OCI-LY3 (cell line): ENCODE results near the gene FAM110D.

Source experiments
- H2AFZ ChIP-seq: fragments of 200-600, 300-600 bp; shearing (Covaris generic); 2 replicates; pipeline ENCODE4 v1.6.0; 2014; ENCODE audit warnings: antibody characterized with exemption, low read depth, low read length
- H3K27ac ChIP-seq: fragments of 200-600, 300-600 bp; sonication (generic); 2 replicates; pipeline ENCODE4 v1.5.1; 2014; ENCODE audit warnings: mild to moderate bottlenecking, low read length, moderate library complexity, mixed read lengths
- H3K27me3 ChIP-seq: fragments of 200-600, 300-600 bp; sonication (generic); 2 replicates; pipeline ENCODE4 v1.6.1; 2014; ENCODE audit warnings: low read depth, low read length, mixed read lengths
- H3K36me3 ChIP-seq: fragments of 200-600, 300-600 bp; sonication (generic); replicated peaks from 2 replicates; pipeline ENCODE3; 2014; ENCODE audit warnings: low read depth, low read length, mixed read lengths
- H3K4me1 ChIP-seq: fragments of 300-600, 200-600 bp; sonication (generic); 2 replicates; pipeline ENCODE4 v1.6.1; 2014; ENCODE audit warnings: low read length, mixed read lengths
- H3K4me2 ChIP-seq: fragments of 200-600, 300-600 bp; sonication (generic); 2 replicates; pipeline ENCODE4 v1.6.1; 2014; ENCODE audit warnings: low read length, mixed read lengths
- H3K4me3 ChIP-seq: fragments of 300-600, 200-600 bp; sonication (generic); 2 replicates; pipeline ENCODE4 v1.5.1; 2014; ENCODE audit warnings: antibody characterized with exemption, mild to moderate bottlenecking, low read length, moderate library complexity
- H3K79me2 ChIP-seq: fragments of 300-600, 200-600 bp; shearing (Covaris generic); 2 replicates; pipeline ENCODE4 v1.6.1; 2014; ENCODE audit warnings: mild to moderate bottlenecking, low read length, mixed read lengths
- H3K9ac ChIP-seq: fragments of 300-600, 200-600 bp; shearing (Covaris generic); 2 replicates; pipeline ENCODE4 v1.6.0; 2014; ENCODE audit warnings: mild to moderate bottlenecking, low read length, moderate library complexity
- H3K9me3 ChIP-seq: fragments of 200-600, 300-600 bp; shearing (Covaris generic); 2 replicates; pipeline ENCODE4 v1.6.1; 2014; ENCODE audit warnings: low read length, mixed read lengths; ENCODE audit not compliant: insufficient read depth
- H4K20me1 ChIP-seq: fragments of 200-600, 300-600 bp; sonication (generic); 2 replicates; pipeline ENCODE4 v1.6.1; 2016; ENCODE audit warnings: low read length, mixed read lengths; ENCODE audit not compliant: insufficient read depth
- CTCF ChIP-seq: fragments of 200-600, 300-600 bp; sonication (generic); IDR thresholded peaks from 2 replicates; pipeline ENCODE4 v1.5.1; 2014; ENCODE audit warnings: antibody characterized with exemption, low read length, low read depth
- EZH2phosphoT487 ChIP-seq: fragments of 200-600 bp; shearing (Covaris generic); IDR thresholded peaks from 2 replicates; pipeline ENCODE4 v1.6.1; 2018; ENCODE audit warnings: antibody characterized with exemption, mixed run types, low read depth

The FAM110D gene

GRCh38 chr1:26200413-26200812 is 41.5 kb downstream of the FAM110D start:
- no peaks in the 10 kb centered on the region for H3K9me3 ChIP-seq
- TF ChIP-seq CTCF (no peak), EZH2phosphoT487 (no peak)
- no peak overlapping the region for H3K4me2 ChIP-seq
- H4K20me1 ChIP-seq: no peaks in the 10 kb centered on the region
- H3K79me2 ChIP-seq: no peaks in the 10 kb centered on the region
- H3K36me3 ChIP-seq: no peaks in the 10 kb centered on the region
- no peak overlapping the region for H3K27ac ChIP-seq
- no peak overlapping the region for H2AFZ ChIP-seq
- H3K27me3 ChIP-seq: no peaks in the 10 kb centered on the region
- H3K4me1 ChIP-seq: no peaks in the 10 kb centered on the region
- no peak overlapping the region for H3K9ac ChIP-seq
- no peak overlapping the region for H3K4me3 ChIP-seq

- Histone ChIP-seq H3K36me3 (no peaks in the 10 kb centered on the region), H4K20me1 (no peaks in the 10 kb centered on the region), H3K4me3 (no peak overlapping the region), H3K27me3 (no peaks in the 10 kb centered on the region), H3K9me3 (no peaks in the 10 kb centered on the region), H2AFZ (no peak overlapping the region), H3K79me2 (no peaks in the 10 kb centered on the region), H3K4me1 (no peaks in the 10 kb centered on the region), H3K9ac (no peak overlapping the region), H3K4me2 (no peak overlapping the region), H3K27ac (no peak overlapping the region)
- TF ChIP-seq CTCF (no peak), EZH2phosphoT487 (no peak)
Observed at GRCh38 chr1:26203642-26204318, 44.9 kb downstream of the FAM110D start.

- Histone ChIP-seq H3K4me3 (no peak overlapping the region), H3K27ac (no peak overlapping the region), H3K9me3 (no peaks in the 10 kb centered on the region), H3K27me3 (no peaks in the 10 kb centered on the region), H3K79me2 (no peaks in the 10 kb centered on the region), H3K4me1 (no peaks in the 10 kb centered on the region), H3K9ac (no peak overlapping the region), H3K4me2 (no peak overlapping the region), H4K20me1 (no peaks in the 10 kb centered on the region), H3K36me3 (no peaks in the 10 kb centered on the region), H2AFZ (no peak overlapping the region)
- TF ChIP-seq CTCF: no peak
- no peak for TF ChIP-seq EZH2phosphoT487
Observed at GRCh38 chr1:26210147-26210870, 51.4 kb downstream of the FAM110D start.

GRCh38 chr1:26212726-26213125 is 53.8 kb downstream of the FAM110D start:
- H2AFZ ChIP-seq: no peak overlapping the region
- H3K27ac ChIP-seq: no peak overlapping the region
- no peaks in the 10 kb centered on the region for H3K9me3 ChIP-seq

More at GRCh38 chr1:26212726-26213125, 53.8 kb downstream of the FAM110D start:
- no peaks in the 10 kb centered on the region for H3K36me3 ChIP-seq
- no peak overlapping the region for H3K4me2 ChIP-seq
- no peak overlapping the region for H3K9ac ChIP-seq
- TF ChIP-seq EZH2phosphoT487 (no peak), CTCF (no peak)
- H3K4me3 ChIP-seq: no peak overlapping the region
- H3K79me2 ChIP-seq: no peaks in the 10 kb centered on the region
- H4K20me1 ChIP-seq: no peaks in the 10 kb centered on the region
- H3K4me1 ChIP-seq: no peaks in the 10 kb centered on the region
- no peaks in the 10 kb centered on the region for H3K27me3 ChIP-seq
